SU-DHL-6 (cell line): ENCODE results near the gene CDH22.

Source experiments
- H2AFZ ChIP-seq: fragments of 200-600 bp; sonication (generic); 2 replicates; pipeline ENCODE4 v1.6.1; 2014; ENCODE audit warnings: low read depth, mild to moderate bottlenecking, moderate library complexity, mixed read lengths, antibody characterized with exemption, low read length; ENCODE audit not compliant: severe bottlenecking
- H3F3A ChIP-seq: fragments of 200-600 bp; shearing (Covaris generic); 2 replicates; pipeline ENCODE4 v1.6.0; 2016; ENCODE audit warnings: antibody characterized with exemption, mild to moderate bottlenecking; ENCODE audit not compliant: insufficient read depth
- H3K27ac ChIP-seq: fragments of 200-600 bp; sonication (generic); 2 replicates; pipeline ENCODE4 v1.5.1; 2016; ENCODE audit warnings: low read depth, mild to moderate bottlenecking, low read length, moderate library complexity, mixed read lengths
- H3K27me3 ChIP-seq: fragments of 200-600 bp; sonication (generic), shearing (Covaris generic); 2 replicates; pipeline ENCODE4 v1.6.0; 2014; ENCODE audit warnings: mild to moderate bottlenecking, low read length
- H3K36me3 ChIP-seq: fragments of 200-600 bp; sonication (generic); 2 replicates; pipeline ENCODE4 v1.6.1; 2014; ENCODE audit warnings: mild to moderate bottlenecking, low read length, mixed read lengths
- H3K4me2 ChIP-seq: fragments of 300-600, 200-600 bp; shearing (Covaris generic), sonication (generic); 2 replicates; pipeline ENCODE4 v1.6.0; 2014; ENCODE audit warnings: low read length, low read depth, mild to moderate bottlenecking; ENCODE audit not compliant: poor library complexity, severe bottlenecking
- H3K4me3 ChIP-seq: fragments of 200-600 bp; sonication (generic); 2 replicates; pipeline ENCODE4 v1.5.1; 2014; ENCODE audit warnings: antibody characterized with exemption, low read length, mild to moderate bottlenecking, mixed read lengths; ENCODE audit not compliant: insufficient read depth, poor library complexity, severe bottlenecking
- H3K79me2 ChIP-seq: fragments of 200-600 bp; sonication (generic); 2 replicates; pipeline ENCODE4 v1.6.1; 2014; ENCODE audit warnings: mild to moderate bottlenecking, low read length, moderate library complexity; ENCODE audit not compliant: insufficient read depth
- H3K9ac ChIP-seq: fragments of 200-600 bp; sonication (generic); 2 replicates; pipeline ENCODE4 v1.7.0; 2014; ENCODE audit warnings: mild to moderate bottlenecking, low read length
- H3K9me2 ChIP-seq: fragments of 200-600 bp; sonication (generic); replicated peaks from 2 replicates; pipeline ENCODE4 v1.6.1; 2014; ENCODE audit warnings: low read length; ENCODE audit not compliant: insufficient read depth
- H3K9me3 ChIP-seq: fragments of 200-600 bp; sonication (generic); 2 replicates; pipeline ENCODE4 v1.6.1; 2014; ENCODE audit warnings: low read length, mixed read lengths; ENCODE audit not compliant: insufficient read depth
- H4K20me1 ChIP-seq: fragments of 200-600 bp; sonication (generic); 2 replicates; pipeline ENCODE4 v1.6.1; 2014; ENCODE audit warnings: low read depth, mild to moderate bottlenecking, antibody characterized with exemption, low read length, moderate library complexity, mixed read lengths
- CTCF ChIP-seq: fragments of 200-600 bp; sonication (generic); IDR thresholded peaks from one replicate; pipeline ENCODE4 v1.5.1; 2017; ENCODE audit warnings: antibody characterized with exemption, mild to moderate bottlenecking, low read length, moderate library complexity; ENCODE audit not compliant: insufficient read depth, poor library complexity, severe bottlenecking
- EZH2phosphoT487 ChIP-seq: fragments of 200-600 bp; sonication (generic), shearing (Covaris generic); conservative IDR thresholded peaks from 2 replicates; pipeline ENCODE4 v1.6.1; 2018; ENCODE audit warnings: mild to moderate bottlenecking, antibody characterized with exemption, low read length, moderate library complexity, mixed read lengths

The CDH22 gene

GRCh38 chr20:46277602-46278001 is 30.7 kb downstream of the CDH22 start:
- Histone ChIP-seq H3K9me3 (no peaks in the 10 kb centered on the region), H3K27ac (no peak overlapping the region), H3K4me3 (no peak overlapping the region), H3K9me2 (no peaks in the 10 kb centered on the region), H3K9ac (no peak overlapping the region), H3K4me2 (no peak overlapping the region), H3F3A (no peaks in the 10 kb centered on the region), H4K20me1 (no peaks in the 10 kb centered on the region), H2AFZ (no peak overlapping the region), H3K36me3 (no peaks in the 10 kb centered on the region), H3K27me3 (no peaks in the 10 kb centered on the region), H3K79me2 (no peaks in the 10 kb centered on the region)
- TF ChIP-seq EZH2phosphoT487 (no peak), CTCF (no peak)

- Histone ChIP-seq H3K36me3 (no peaks in the 10 kb centered on the region), H3K9me2 (no peaks in the 10 kb centered on the region), H4K20me1 (no peaks in the 10 kb centered on the region), H3K27ac (no peak overlapping the region), H3K27me3 (no peaks in the 10 kb centered on the region), H3K79me2 (no peaks in the 10 kb centered on the region), H3K4me3 (no peak overlapping the region), H3F3A (no peaks in the 10 kb centered on the region), H2AFZ (no peak overlapping the region), H3K9ac (no peak overlapping the region), H3K9me3 (no peaks in the 10 kb centered on the region), H3K4me2 (no peak overlapping the region)
- TF ChIP-seq CTCF (no peak), EZH2phosphoT487 (no peak)
Observed at GRCh38 chr20:46276531-46276930, 31.8 kb downstream of the CDH22 start.

- H2AFZ ChIP-seq: no peak overlapping the region
- H4K20me1 ChIP-seq: no peaks in the 10 kb centered on the region
- H3K79me2 ChIP-seq: no peaks in the 10 kb centered on the region
- H3K27me3 ChIP-seq: no peaks in the 10 kb centered on the region
- no peak overlapping the region for H3K4me3 ChIP-seq
- H3K9ac ChIP-seq: no peak overlapping the region
- TF ChIP-seq CTCF (no peak), EZH2phosphoT487 (no peak)
- no peaks in the 10 kb centered on the region for H3K9me3 ChIP-seq
- H3K9me2 ChIP-seq: no peaks in the 10 kb centered on the region
- no peak overlapping the region for H3K4me2 ChIP-seq
- H3F3A ChIP-seq: no peaks in the 10 kb centered on the region
- no peak overlapping the region for H3K27ac ChIP-seq
- H3K36me3 ChIP-seq: no peaks in the 10 kb centered on the region
Observed at GRCh38 chr20:46275091-46275490, 33.2 kb downstream of the CDH22 start.
